Lung (tissue), 12 donors: ENCODE measurements around the gene PIGU. TPM values are rescaled to one million over a fixed set of nuclear protein-coding genes. Genes with fewer than 3 reads are reported as not detected.

Experiments
- ATAC-seq: fragments of 200-7000 bp; cut with Tn5 transposase; one replicate; pipeline ENCODE4 v1.9.1; 2020; ENCODE audit warnings: moderate number of reproducible peaks; ENCODE audit not compliant: insufficient read depth, low FRiP score
- DNase-seq, 3 donors: peaks; one replicate each; pipeline ENCODE4 v3.0.0-alpha.2; 2013 to 2017
- H3K27ac ChIP-seq, 2 donors: one replicate each; pipeline ENCODE4 v1.5.1; 2013; ENCODE audit warnings: mild to moderate bottlenecking in 2 of 2, moderate library complexity in 2 of 2, control low read depth in 1 of 2, inconsistent platforms in 1 of 2, low read depth in 1 of 2, low read length in 1 of 2
- H3K27me3 ChIP-seq, 3 donors: one replicate each; pipeline ENCODE4 v1.5.1; 2013; ENCODE audit warnings: low read length in 2 of 3; ENCODE audit not compliant: control insufficient read depth in 3 of 3, insufficient read depth in 3 of 3
- H3K36me3 ChIP-seq, 4 donors: one replicate each; pipeline ENCODE4 v1.5.1; 2013; ENCODE audit warnings: low read length in 4 of 4, mild to moderate bottlenecking in 1 of 4, moderate library complexity in 1 of 4; ENCODE audit not compliant: control insufficient read depth in 4 of 4, insufficient read depth in 4 of 4
- H3K4me1 ChIP-seq, 5 donors: one replicate each; pipeline ENCODE4 v1.5.1; 2013; ENCODE audit warnings: low read length in 5 of 5, mild to moderate bottlenecking in 2 of 5, moderate library complexity in 1 of 5; ENCODE audit not compliant: control insufficient read depth in 5 of 5, insufficient read depth in 5 of 5
- H3K4me3 ChIP-seq: one replicate; pipeline ENCODE4 v1.5.1; 2013; ENCODE audit warnings: mild to moderate bottlenecking, control low read depth, moderate library complexity
- H3K9ac ChIP-seq, 2 donors: one replicate each; pipeline ENCODE4 v1.5.1; 2013; ENCODE audit warnings: low read length in 2 of 2, control low read depth in 1 of 2; ENCODE audit not compliant: insufficient read depth in 1 of 2
- H3K9me3 ChIP-seq, 4 donors: one replicate each; pipeline ENCODE4 v1.5.1; 2013; ENCODE audit warnings: low read length in 3 of 4, mild to moderate bottlenecking in 1 of 4, moderate library complexity in 1 of 4; ENCODE audit not compliant: control insufficient read depth in 4 of 4, insufficient read depth in 3 of 4
- WGBS, 2 donors: extraction: QIAGEN DNeasy Blood & Tissue Kit; methylation state at CpG; one replicate each; pipeline ENCODE4 v1.1.7; 2013; 5-methylcytosine and 5-hydroxymethylcytosine counted together
- polyA plus RNA-seq, 2 donors: library from polyadenylated mRNA; stranded (reverse); fragments of 200-250 nt; gene quantifications; one replicate each; pipeline ENCODE4 v1.2.1, GENCODE V29; 2013
- total RNA-seq, 2 donors: library from RNA; depleted of rRNA in 1 of 2; stranded (reverse); fragments of >200 nt in 1 of 2; gene quantifications; one replicate each; pipeline ENCODE4 v1.2.1, GENCODE V29; 2014 to 2021
- TF ChIP-seq, protein P1 (sequence below): IDR thresholded peaks from 2 replicates; pipeline ENCODE4 v1.5.1; 2012; ENCODE audit warnings: mild to moderate bottlenecking; ENCODE audit errors: control extremely low read depth, extremely low read depth
- donor health status: control.
- donor health status: control.
- donor health status: Bipolar disorder and iron deficiency.
- donor health status: healthy.
- donor health status: DM: yes; HTN: yes; CAD: no.

Gene PIGU
- total and polyA plus RNA-seq, 4 donors = 15.7 to 21.2 (median 20.1) TPM

GRCh38 chr20:34711813-34712430 is 35.0 kb upstream of the PIGU start:
- Histone ChIP-seq H3K9me3 (no peaks in the 10 kb centered on the region), H3K9ac (no peak overlapping the region), H3K36me3 (peaks cover 0 to 19% (median 17%) of the 10 kb centered on the region in 4 donors), H3K27ac (peak overlapping the region in 1 of 2 donors; percentile 28), H3K27me3 (peaks cover 0 to 3% (median 0%) of the 10 kb centered on the region in 3 donors), H3K4me1 (peaks cover 5 to 15% (median 10%) of the 10 kb centered on the region in 5 donors), H3K4me3 (no peak overlapping the region)
- TF ChIP-seq, protein P1, sequence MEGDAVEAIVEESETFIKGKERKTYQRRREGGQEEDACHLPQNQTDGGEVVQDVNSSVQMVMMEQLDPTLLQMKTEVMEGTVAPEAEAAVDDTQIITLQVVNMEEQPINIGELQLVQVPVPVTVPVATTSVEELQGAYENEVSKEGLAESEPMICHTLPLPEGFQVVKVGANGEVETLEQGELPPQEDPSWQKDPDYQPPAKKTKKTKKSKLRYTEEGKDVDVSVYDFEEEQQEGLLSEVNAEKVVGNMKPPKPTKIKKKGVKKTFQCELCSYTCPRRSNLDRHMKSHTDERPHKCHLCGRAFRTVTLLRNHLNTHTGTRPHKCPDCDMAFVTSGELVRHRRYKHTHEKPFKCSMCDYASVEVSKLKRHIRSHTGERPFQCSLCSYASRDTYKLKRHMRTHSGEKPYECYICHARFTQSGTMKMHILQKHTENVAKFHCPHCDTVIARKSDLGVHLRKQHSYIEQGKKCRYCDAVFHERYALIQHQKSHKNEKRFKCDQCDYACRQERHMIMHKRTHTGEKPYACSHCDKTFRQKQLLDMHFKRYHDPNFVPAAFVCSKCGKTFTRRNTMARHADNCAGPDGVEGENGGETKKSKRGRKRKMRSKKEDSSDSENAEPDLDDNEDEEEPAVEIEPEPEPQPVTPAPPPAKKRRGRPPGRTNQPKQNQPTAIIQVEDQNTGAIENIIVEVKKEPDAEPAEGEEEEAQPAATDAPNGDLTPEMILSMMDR = no peak
- 95 to 97% methylated on average over 3 of the region's 3 CpGs for WGBS, 2 donors
- no peak for DNase-seq
- ATAC-seq = no peak

DNA sequence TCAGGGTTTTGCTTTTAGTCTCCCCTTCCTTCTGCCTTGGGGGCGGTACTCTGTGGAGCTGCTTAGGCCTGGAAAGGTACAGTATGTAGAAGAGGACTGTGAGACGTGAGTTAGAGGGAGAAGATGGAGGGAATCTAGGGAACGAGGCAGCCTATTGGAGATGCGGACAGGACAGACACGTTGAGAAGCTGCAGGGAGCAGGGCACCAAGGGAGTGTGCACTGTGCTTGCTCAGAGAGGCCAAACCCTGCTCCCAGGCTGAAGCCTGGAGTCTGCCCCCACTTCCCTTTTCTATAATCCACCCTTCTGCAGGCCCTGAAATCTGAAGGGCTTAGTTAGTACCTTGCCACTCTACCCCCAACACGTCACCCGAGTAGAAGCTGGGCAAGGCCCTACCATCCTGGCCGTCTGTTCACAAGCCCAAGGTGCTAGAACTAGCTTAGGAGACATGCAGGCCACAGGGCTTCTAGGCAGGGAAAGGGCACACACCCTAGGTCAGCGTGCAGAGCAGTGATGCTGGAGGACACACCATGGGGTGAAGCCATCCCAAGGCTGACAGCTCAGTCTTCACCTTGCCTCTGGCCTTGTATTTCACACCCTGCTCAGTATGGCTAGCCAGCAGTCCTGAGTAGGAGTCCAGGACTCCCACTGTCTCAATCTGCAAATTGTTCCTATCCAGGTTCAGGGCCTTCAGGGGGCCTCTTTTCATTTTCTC is 34.1 kb upstream of the PIGU start:
- H3K4me3 ChIP-seq = no peak overlapping the region
- no peak overlapping the region for H3K9ac ChIP-seq
- H3K4me1 ChIP-seq = peaks cover 5 to 22% (median 10%) of the 10 kb centered on the region in 5 donors
- ATAC-seq = no peak
- WGBS, 2 donors = 88 to 92% methylated on average over 9 of the region's 9 CpGs
- TF ChIP-seq, protein P1 = no peak
- peak overlapping the region in 1 of 2 donors; percentile 16 for H3K27ac ChIP-seq
- peaks cover 0 to 18% (median 14%) of the 10 kb centered on the region in 4 donors for H3K36me3 ChIP-seq
- no peak for DNase-seq
- H3K27me3 ChIP-seq = peaks cover 0 to 3% (median 0%) of the 10 kb centered on the region in 3 donors
- no peaks in the 10 kb centered on the region for H3K9me3 ChIP-seq

DNA sequence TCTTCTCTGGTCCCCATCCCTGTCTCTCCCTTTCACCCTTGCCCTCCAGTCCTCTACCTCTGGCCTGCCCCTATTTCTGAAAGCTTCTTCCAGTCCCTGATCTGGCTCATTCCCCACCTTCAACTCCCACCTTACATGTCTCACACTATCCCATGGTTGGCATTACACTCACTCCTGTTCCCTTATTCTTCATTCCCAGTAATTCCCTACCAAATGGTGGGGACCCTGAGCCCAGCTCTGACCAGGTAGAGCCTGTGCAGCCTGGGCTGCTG is 33.6 kb upstream of the PIGU start:
- peak overlapping the region in 1 of 2 donors; percentile 94 for H3K27ac ChIP-seq
- H3K9ac ChIP-seq = no peak overlapping the region
- H3K4me3 ChIP-seq = no peak overlapping the region
- DNase-seq = no peak
- TF ChIP-seq, protein P1 = no peak
- H3K4me1 ChIP-seq = peaks cover 5 to 22% (median 10%) of the 10 kb centered on the region in 5 donors
- no peak for ATAC-seq
- peaks cover 0 to 17% (median 14%) of the 10 kb centered on the region in 4 donors for H3K36me3 ChIP-seq
- H3K27me3 ChIP-seq = peaks cover 0 to 3% (median 0%) of the 10 kb centered on the region in 3 donors
- no peaks in the 10 kb centered on the region for H3K9me3 ChIP-seq
